MCF 10A (cell line): Measurements from ENCODE around the gene GABRG3. TPM values are rescaled to one million over a fixed set of nuclear protein-coding genes. Genes with fewer than 3 reads are reported as not detected.

Experiments
- BruUV-seq: library from RNA; stranded (reverse); fragments of 400-500 nt; replicated peaks from 2 replicates; lab custom pipeline; 2021; lab: Mats Ljungman, UMichigan
- CTCF ChIA-PET: fragments of 300-600 bp; sonication (Branson Sonifier 250); formaldehyde crosslinking; extraction: SDS; loops from one replicate; lab custom pipeline; 2021; ENCODE audit warnings: antibody characterized with exemption, inconsistent platforms; lab: Yijun Ruan, JAX
- POLR2A ChIA-PET: fragments of 300-600, 350-650 bp; sonication (Branson Sonifier 250); formaldehyde crosslinking; extraction: SDS; loops from one replicate; lab custom pipeline; 2020; ENCODE audit warnings: antibody characterized with exemption, inconsistent platforms; lab: Yijun Ruan, JAX
- DNase-seq: peaks from one replicate; pipeline ENCODE4 v3.0.0-alpha.2; 2018; ENCODE audit not compliant: unreplicated experiment
- H3K27ac Mint-ChIP-seq: one replicate; pipeline ENCODE4 v1.8.0; 2022; ENCODE audit warnings: mild to moderate bottlenecking, low read depth, mixed read lengths; ENCODE audit not compliant: unreplicated experiment
- H3K27me3 Mint-ChIP-seq: one replicate; pipeline ENCODE4 v1.8.0; 2022; ENCODE audit warnings: mixed read lengths; ENCODE audit not compliant: insufficient read depth, unreplicated experiment
- H3K36me3 Mint-ChIP-seq: one replicate; pipeline ENCODE4 v1.8.0; 2022; ENCODE audit warnings: mild to moderate bottlenecking, moderate library complexity, mixed read lengths; ENCODE audit not compliant: insufficient read depth, unreplicated experiment
- H3K4me1 Mint-ChIP-seq: one replicate; pipeline ENCODE4 v1.8.0; 2022; ENCODE audit warnings: mixed read lengths; ENCODE audit not compliant: insufficient read depth, unreplicated experiment
- H3K4me3 Mint-ChIP-seq: one replicate; pipeline ENCODE4 v1.8.0; 2022; ENCODE audit warnings: mild to moderate bottlenecking, moderate library complexity, mixed read lengths; ENCODE audit not compliant: unreplicated experiment
- H3K9me3 Mint-ChIP-seq: one replicate; pipeline ENCODE4 v1.8.0; 2022; ENCODE audit warnings: mixed read lengths; ENCODE audit not compliant: unreplicated experiment
- CTCF ChIP-seq: fragments of 200-600 bp; IDR thresholded peaks from one replicate; pipeline ENCODE4 v1.8.0; 2022; ENCODE audit warnings: antibody characterized with exemption, mild to moderate bottlenecking; ENCODE audit not compliant: unreplicated experiment
- intact Hi-C: fragments of 100-400 bp; cut with micrococcal nuclease; formaldehyde crosslinking; loops from 2 replicates; pipeline ENCODE4 v1.14.1; 2022
- total RNA-seq: library from RNA; stranded (reverse); gene quantifications from 2 replicates; pipeline ENCODE4 v1.2.3, GENCODE V29; 2022

The GABRG3 gene
- total RNA-seq, 1 experiment from 2014 or later, result not detected

- TF ChIP-seq CTCF, result no peak
- H3K9me3 Mint-ChIP-seq, result peaks cover 34% of the 10 kb centered on the region
- CTCF ChIA-PET, result no interaction called here
These were observed 421.2 kb downstream of the GABRG3 start for GRCh38 chr15:27392163-27392562.

GRCh38 chr15:27396521-27396920 lies 425.5 kb downstream of the GABRG3 start:
- ChIA-PET CTCF (no interaction called here), POLR2A (no interaction called here)
- DNase-seq, result no peak
- intact Hi-C loops, result no loop called here
- H3K9me3 Mint-ChIP-seq, result peaks cover 39% of the 10 kb centered on the region
- no peak overlapping the region for H3K27ac Mint-ChIP-seq
- no peaks in the 10 kb centered on the region for H3K36me3 Mint-ChIP-seq
- no peaks in the 10 kb centered on the region for H3K4me1 Mint-ChIP-seq
- no peaks in the 10 kb centered on the region for H3K27me3 Mint-ChIP-seq
- no peak for TF ChIP-seq CTCF
- BruUV-seq, result no TSS peak
- H3K4me3 Mint-ChIP-seq, result no peak overlapping the region

More at GRCh38 chr15:27392163-27392562, 421.2 kb downstream of the GABRG3 start:
- DNase-seq, result no peak
- H3K36me3 Mint-ChIP-seq, result no peaks in the 10 kb centered on the region
- H3K27ac Mint-ChIP-seq, result no peak overlapping the region
- POLR2A ChIA-PET, result no interaction called here
- no peaks in the 10 kb centered on the region for H3K4me1 Mint-ChIP-seq
- no peaks in the 10 kb centered on the region for H3K27me3 Mint-ChIP-seq
- no peak overlapping the region for H3K4me3 Mint-ChIP-seq
- no TSS peak for BruUV-seq
- intact Hi-C loops, result no loop called here

GRCh38 chr15:27396996-27397395 lies 426.0 kb downstream of the GABRG3 start:
- BruUV-seq, result no TSS peak
- H3K9me3 Mint-ChIP-seq, result peaks cover 38% of the 10 kb centered on the region
- intact Hi-C loops, result no loop called here
- no peaks in the 10 kb centered on the region for H3K27me3 Mint-ChIP-seq
- no peak for TF ChIP-seq CTCF
- DNase-seq, result no peak
- no peak overlapping the region for H3K4me3 Mint-ChIP-seq
- H3K4me1 Mint-ChIP-seq, result no peaks in the 10 kb centered on the region
- ChIA-PET CTCF (no interaction called here), POLR2A (no interaction called here)
- H3K36me3 Mint-ChIP-seq, result no peaks in the 10 kb centered on the region
- H3K27ac Mint-ChIP-seq, result no peak overlapping the region

GRCh38 chr15:27398631-27399161 lies 427.7 kb downstream of the GABRG3 start:
- BruUV-seq, result no TSS peak
- Mint-ChIP-seq H3K4me3 (no peak overlapping the region), H3K27me3 (no peaks in the 10 kb centered on the region), H3K9me3 (peaks cover 46% of the 10 kb centered on the region), H3K4me1 (no peaks in the 10 kb centered on the region), H3K27ac (no peak overlapping the region), H3K36me3 (no peaks in the 10 kb centered on the region)
- no peak for TF ChIP-seq CTCF
- CTCF ChIA-PET, result interaction anchor here (0.5 to 0.6 kb wide), 2 partner anchors 13 to 112 kb away, joined by 3 to 4 read pairs; no protein-coding TSS in a partner anchor
- intact Hi-C loops, result no loop called here
- no peak for DNase-seq
- POLR2A ChIA-PET, result no interaction called here
